ENCODE measurements around the gene DNAJC5. TPM values are rescaled to one million over a fixed set of nuclear protein-coding genes. Genes with fewer than 3 reads are reported as not detected.

DNAJC5 gene
- total and polyA plus RNA-seq, 2 of the 8 experiments (the other 6 are each of a cell fraction or from before 2014, with no cell fraction given): 19.2 to 31.2 TPM

- H4K8ac ChIP-seq (ENCODE audit: extremely low read depth, insufficient read depth, low read length): no peak overlapping the region
- no peak overlapping the region for H3K18ac ChIP-seq (ENCODE audit: extremely low read depth, low read length)
- no peak overlapping the region for H3K9ac ChIP-seq (replicated peaks in 1 of 4; ENCODE audit: extremely low read depth in 1 of 4, low read depth in 3 of 4, low read length in 3 of 4)
- no peak overlapping the region for H3K14ac ChIP-seq (ENCODE audit: insufficient read length)
- H2BK12ac ChIP-seq (ENCODE audit: low read depth, low read length): no peak overlapping the region
- H2BK15ac ChIP-seq (ENCODE audit: low read length): no peak overlapping the region
- H3K4me3 ChIP-seq (ENCODE audit: extremely low read depth in 1 of 4, insufficient read depth in 2 of 4, low read depth in 3 of 4, low read length in 4 of 4): no peak overlapping the region
- peaks cover 10% of the 10 kb centered on the region for H3K23me2 ChIP-seq (ENCODE audit: low read depth, low read length)
- POLR2A ChIA-PET (ENCODE audit: partially characterized antibody): interaction anchor here (7.8 kb wide), 1 partner anchor 11 kb away, joined by 68 read pairs; the partner anchor contains the start of gene UCKL1
- H2BK5ac ChIP-seq (ENCODE audit: low read depth, low read length): no peak overlapping the region
- no peak overlapping the region for H3K56ac ChIP-seq (replicated peaks; ENCODE audit: insufficient read length, low read depth, low read length)
- H2BK20ac ChIP-seq (ENCODE audit: low read length): no peak overlapping the region
- H3K4me1 ChIP-seq (replicated peaks in 1 of 4; ENCODE audit: control insufficient read depth in 3 of 4, insufficient read depth in 4 of 4, low read length in 3 of 4): peaks cover 0 to 40% (median 25%) of the 10 kb centered on the region in 4 experiments; a peak in 6 of 7 replicates
- no peak overlapping the region for H3K23ac ChIP-seq (ENCODE audit: insufficient read length)
- peaks cover 30 to 48% of the 10 kb centered on the region in 2 experiments for H4K20me1 ChIP-seq (replicated peaks in 1 of 2; ENCODE audit: control insufficient read depth in 1 of 2, insufficient read depth in 2 of 2, low read length in 2 of 2)
- H3K79me2 ChIP-seq (ENCODE audit: control insufficient read depth in 1 of 2, insufficient read depth in 2 of 2, low read length in 2 of 2): peaks cover 0 to 35% of the 10 kb centered on the region in 2 experiments; a peak in 1 of 4 replicates
- no peak overlapping the region for H2BK120ac ChIP-seq (replicated peaks; ENCODE audit: low read depth, low read length)
- H3K9me3 ChIP-seq (ENCODE audit: insufficient read depth in 2 of 2, low read depth in 1 of 2, low read length in 1 of 2): no peaks in the 10 kb centered on the region
- no peak overlapping the region for H2AK5ac ChIP-seq (ENCODE audit: low read depth, low read length)
- peaks cover 3 to 21% (median 14%) of the 10 kb centered on the region in 4 experiments; a peak in 5 of 8 replicates for H3K36me3 ChIP-seq (ENCODE audit: control insufficient read depth in 2 of 4, insufficient read depth in 4 of 4, low read length in 3 of 4)
- no peak overlapping the region for H4K91ac ChIP-seq (replicated peaks; ENCODE audit: insufficient read length, low read length)
- no peak overlapping the region for H4K5ac ChIP-seq (ENCODE audit: insufficient read length, low read depth, low read length)
- CTCF ChIA-PET (ENCODE audit: partially characterized antibody): no interaction called here
- H3K27ac ChIP-seq (ENCODE audit: low read depth, low read length): no peak overlapping the region
- H2AFZ ChIP-seq (ENCODE audit: low read length): no peak overlapping the region
- H3K4ac ChIP-seq (replicated peaks; ENCODE audit: insufficient read length, low read depth, low read length): no peak overlapping the region
- 93% methylated on average over 16 of the region's 17 CpGs; no CpG with 5 or more reads in 1 of the 2 experiments for WGBS, 2 experiments (ENCODE audit: extremely low coverage in 1 of 2, insufficient coverage in 1 of 2, insufficient read length in 1 of 2, insufficient replicate concordance in 2 of 2, low coverage in 1 of 2, low lambda C conversion rate in 2 of 2, missing lambda C conversion rate in 1 of 2)
- no peaks in the 10 kb centered on the region for H3K27me3 ChIP-seq (replicated peaks in 1 of 4; ENCODE audit: control insufficient read depth in 3 of 4, extremely low read depth in 1 of 4, insufficient read depth in 3 of 4, low read length in 3 of 4)
- H3K79me1 ChIP-seq (ENCODE audit: low read depth, low read length): peaks cover 9% of the 10 kb centered on the region
- no peak overlapping the region for H3K4me2 ChIP-seq (ENCODE audit: insufficient read depth in 1 of 2, low read depth in 2 of 2, low read length in 2 of 2)
- DNase-seq (ENCODE audit: low read depth in 1 of 2, low spot score in 2 of 2) (no peak), FAIRE-seq (no peak)
- no peak for TF ChIP-seq CEBPB (IDR thresholded peaks at IDR 0.05; ENCODE audit: low read depth, low read length)
- no peak for TF ChIP-seq TAF1 (IDR thresholded peaks at IDR 0.05; ENCODE audit: low read depth, low read length)
- no peak for TF ChIP-seq SP4 (IDR thresholded peaks at IDR 0.05; ENCODE audit: low read length)
- TF ChIP-seq, protein P1, sequence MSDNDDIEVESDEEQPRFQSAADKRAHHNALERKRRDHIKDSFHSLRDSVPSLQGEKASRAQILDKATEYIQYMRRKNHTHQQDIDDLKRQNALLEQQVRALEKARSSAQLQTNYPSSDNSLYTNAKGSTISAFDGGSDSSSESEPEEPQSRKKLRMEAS (IDR thresholded peaks at IDR 0.05): no peak
- no peak for TF ChIP-seq CBX8 (IDR thresholded peaks at IDR 0.05; ENCODE audit: borderline replicate concordance, low read depth, low read length)
- TF ChIP-seq POLR2AphosphoS5 (IDR thresholded peaks at IDR 0.05; ENCODE audit: low read depth, low read length): no peak
- TF ChIP-seq ASH2L (IDR thresholded peaks at IDR 0.05; ENCODE audit: low read length): no peak
- TF ChIP-seq SIX5 (IDR thresholded peaks at IDR 0.05; ENCODE audit: low read depth, low read length): no peak
- no peak for TF ChIP-seq BACH1 (IDR thresholded peaks at IDR 0.05; ENCODE audit: low read length)
- TF ChIP-seq KDM5A (IDR thresholded peaks at IDR 0.05; ENCODE audit: low read length): no peak
- no peak for TF ChIP-seq POU5F1 (IDR thresholded peaks at IDR 0.05; ENCODE audit: low read depth, low read length)
- no peak for TF ChIP-seq GTF2F1 (IDR thresholded peaks at IDR 0.05; ENCODE audit: borderline replicate concordance, low read depth, low read length)
- TF ChIP-seq RFX5 (IDR thresholded peaks at IDR 0.05; ENCODE audit: borderline replicate concordance, low read depth, low read length): no peak
- TF ChIP-seq SP1 (IDR thresholded peaks at IDR 0.05; ENCODE audit: low read depth, low read length): no peak
- TF ChIP-seq NANOG (IDR thresholded peaks at IDR 0.05; ENCODE audit: insufficient read depth, low read depth, low read length, poor library complexity, severe bottlenecking): no peak
Observed at GRCh38 chr20:63945031-63945658, 50.2 kb downstream of the DNAJC5 start.

Data from H1 (cell line).